Prostate gland (tissue), 2 donors: Measurements from ENCODE around the gene SMC1B.

Experiments used
- CTCF ChIP-seq, 4 experiments: fragments of 200-600 bp in 2 of 4; fragments of 450-650 bp in 2 of 4; sonication (generic) in 2 of 4; IDR thresholded peaks; 1 replicate in 3 of 4; 2 replicates in 1 of 4; pipeline ENCODE4 v1.5.1; 2016 to 2019; ENCODE audit warnings: antibody characterized with exemption in 4 of 4, mild to moderate bottlenecking in 2 of 4, moderate library complexity in 2 of 4
- POLR2AphosphoS5 ChIP-seq: sonication (generic); formaldehyde crosslinking; IDR thresholded peaks from one replicate; pipeline ENCODE4 v1.6.1; 2017; ENCODE audit warnings: antibody characterized with exemption

DNA sequence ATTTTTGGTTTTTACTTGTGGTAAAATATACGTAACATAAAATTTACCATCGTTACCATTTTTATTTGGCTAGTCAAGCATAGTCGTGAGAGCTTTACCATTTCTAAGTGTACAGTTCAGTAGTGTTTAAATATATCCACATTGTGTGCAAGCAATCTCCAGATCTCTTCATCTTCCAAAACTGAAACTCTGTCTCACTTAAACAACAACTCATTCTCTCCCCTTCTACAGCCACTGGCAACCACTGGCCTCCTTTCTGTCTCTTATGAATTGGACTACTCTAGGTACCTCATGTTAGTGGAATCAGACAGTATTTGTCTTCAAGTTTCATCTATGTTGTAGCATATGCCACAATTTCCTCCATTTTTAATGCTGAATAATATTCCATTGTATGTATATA lies 37.4 kb downstream of the SMC1B start:
- TF ChIP-seq CTCF (IDR thresholded peaks at IDR 0.05) (no peak), POLR2AphosphoS5 (no peak)
